GM12864 (cell line): ENCODE results near the gene UGT1A10.

Source experiments
- DNase-seq: peaks from one replicate; pipeline ENCODE4 v3.0.0-alpha.2; 2011; ENCODE audit warnings: low read depth
- H3K4me3 ChIP-seq: 2 replicates; pipeline ENCODE4 v1.5.1; 2011; ENCODE audit warnings: mild to moderate bottlenecking, low read depth, low read length, control low read depth
- CTCF ChIP-seq: IDR thresholded peaks from 2 replicates; pipeline ENCODE4 v1.5.1; 2011; ENCODE audit warnings: low read depth, mild to moderate bottlenecking, moderate library complexity, low read length, control low read depth, inconsistent platforms; ENCODE audit errors: missing control alignments

The UGT1A10 gene

GRCh38 chr2:233705911-233706506, 69.8 kb downstream of the UGT1A10 start:
- TF ChIP-seq CTCF, result no peak
- DNase-seq, result no peak
- no peak overlapping the region for H3K4me3 ChIP-seq

- DNase-seq, result no peak
- TF ChIP-seq CTCF, result no peak
- no peak overlapping the region for H3K4me3 ChIP-seq
These were observed 70.5 kb downstream of the UGT1A10 start for GRCh38 chr2:233706720-233707119.

- no peak overlapping the region for H3K4me3 ChIP-seq
- TF ChIP-seq CTCF, result no peak
- DNase-seq, result no peak
These were observed 71.8 kb downstream of the UGT1A10 start for GRCh38 chr2:233707940-233708644.

- H3K4me3 ChIP-seq, result no peak overlapping the region
- DNase-seq, result no peak
- no peak for TF ChIP-seq CTCF
These were observed 72.7 kb downstream of the UGT1A10 start for GRCh38 chr2:233708942-233709341.

- peak; percentile 93 for TF ChIP-seq CTCF
- no peak for DNase-seq
- H3K4me3 ChIP-seq, result no peak overlapping the region
These were observed 75.2 kb downstream of the UGT1A10 start for GRCh38 chr2:233711312-233712008.

GRCh38 chr2:233712611-233713261, 76.5 kb downstream of the UGT1A10 start, which contains the start of gene UGT1A5:
Gene UGT1A5, plus strand, starts transcription at chr2:233712907. Its CDS starts 85 bp downstream, at chr2:233712992.
- H3K4me3 ChIP-seq, result no peak within 1 kb of the TSS
- no peak for DNase-seq
- no peak for TF ChIP-seq CTCF
